Body of pancreas (tissue), 4 donors: ENCODE data around the gene B4GALT7. TPM values are rescaled to one million over a fixed set of nuclear protein-coding genes. Genes with fewer than 3 reads are reported as not detected.

Experiments used
- ATAC-seq: fragments of 150-250 bp; one replicate; pipeline ENCODE4 v1.9.1; 2016
- DNase-seq, 4 donors: peaks; one replicate each; pipeline ENCODE4 v3.0.0-alpha.2; 2019
- H3K27ac ChIP-seq, 4 donors: fragments of 200-600 bp; sonication (generic); 1 replicate in 3 of 4; 2 replicates in 1 of 4; pipeline versions ENCODE4 v1.5.1 to v1.6.1; 2016 to 2019; ENCODE audit warnings: mild to moderate bottlenecking in 1 of 4, mixed read lengths in 1 of 4, moderate library complexity in 1 of 4
- H3K27me3 ChIP-seq, 2 donors: fragments of 200-600 bp; sonication (generic); one replicate each; pipeline ENCODE4 v1.6.0; 2016; ENCODE audit warnings: mild to moderate bottlenecking in 1 of 2
- H3K36me3 ChIP-seq, 2 donors: fragments of 200-600 bp; sonication (generic); replicated peaks in 1 of 2; 2 replicates each; pipeline ENCODE4 v1.5.1; 2016; ENCODE audit warnings: low read depth in 2 of 2; ENCODE audit not compliant: insufficient read depth in 1 of 2
- H3K4me1 ChIP-seq: fragments of 200-600 bp; sonication (generic); one replicate; pipeline ENCODE4 v1.6.0; 2016
- H3K4me3 ChIP-seq, 2 donors: fragments of 200-600 bp; sonication (generic); 1 replicate in 1 of 2; 2 replicates in 1 of 2; pipeline ENCODE4 v1.5.1; 2016 to 2019
- H3K9me3 ChIP-seq, 3 donors: fragments of 200-600 bp; sonication (generic); 1 replicate in 2 of 3; 2 replicates in 1 of 3; pipeline ENCODE4 v1.5.1; 2016
- POLR2A ChIP-seq, 3 donors: fragments of 450-650 bp; IDR thresholded peaks; one replicate each; pipeline ENCODE4 v1.6.1; 2016; ENCODE audit warnings: antibody characterized with exemption in 3 of 3, mild to moderate bottlenecking in 2 of 3
- WGBS, 2 donors: methylation state at CpG; one replicate each; pipeline ENCODE4 v1.1.5; 2017; 5-methylcytosine and 5-hydroxymethylcytosine counted together
- intact Hi-C: fragments of 100-400 bp; cut with DNase I; formaldehyde crosslinking; loops from one replicate; pipeline ENCODE4 v1.15.1; 2023
- total RNA-seq, 2 donors: library from RNA; depleted of rRNA; stranded (reverse); fragments of >200 nt; gene quantifications; one replicate each; pipeline ENCODE4 v1.1.0, GENCODE V29; 2016
- TF ChIP-seq, protein P1 (sequence below), 7 experiments: fragments of 450-650 bp in 4 of 7; fragments of 200-600 bp in 3 of 7; sonication (generic) in 3 of 7; IDR thresholded peaks; one replicate each; pipeline ENCODE4 v1.5.1; 2016 to 2019; ENCODE audit warnings: antibody characterized with exemption in 7 of 7

B4GALT7 gene
- total RNA-seq, 2 donors from 2014 or later: 17.1 to 17.5 TPM

DNA sequence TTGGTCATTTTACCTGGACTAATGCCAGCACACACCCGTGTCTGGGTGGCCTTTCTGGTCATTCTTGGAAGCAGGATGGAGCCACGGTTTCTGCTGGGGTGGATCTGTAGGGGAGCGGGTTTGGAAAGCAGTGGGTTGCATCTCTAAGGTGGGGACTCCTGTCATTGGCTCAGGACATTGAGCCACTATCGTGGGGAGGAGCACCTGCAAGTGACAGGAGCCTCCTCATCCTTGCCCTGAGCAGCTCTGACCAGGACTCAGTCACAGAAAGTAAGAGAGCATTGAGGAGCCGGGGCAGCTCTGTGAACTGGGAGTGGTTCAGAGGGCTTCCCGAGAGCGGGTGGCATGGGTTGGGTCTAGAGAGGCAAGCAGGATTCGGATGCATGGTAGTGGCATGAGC is 3.7 kb downstream of the B4GALT7 start:
- TF ChIP-seq, protein P1, sequence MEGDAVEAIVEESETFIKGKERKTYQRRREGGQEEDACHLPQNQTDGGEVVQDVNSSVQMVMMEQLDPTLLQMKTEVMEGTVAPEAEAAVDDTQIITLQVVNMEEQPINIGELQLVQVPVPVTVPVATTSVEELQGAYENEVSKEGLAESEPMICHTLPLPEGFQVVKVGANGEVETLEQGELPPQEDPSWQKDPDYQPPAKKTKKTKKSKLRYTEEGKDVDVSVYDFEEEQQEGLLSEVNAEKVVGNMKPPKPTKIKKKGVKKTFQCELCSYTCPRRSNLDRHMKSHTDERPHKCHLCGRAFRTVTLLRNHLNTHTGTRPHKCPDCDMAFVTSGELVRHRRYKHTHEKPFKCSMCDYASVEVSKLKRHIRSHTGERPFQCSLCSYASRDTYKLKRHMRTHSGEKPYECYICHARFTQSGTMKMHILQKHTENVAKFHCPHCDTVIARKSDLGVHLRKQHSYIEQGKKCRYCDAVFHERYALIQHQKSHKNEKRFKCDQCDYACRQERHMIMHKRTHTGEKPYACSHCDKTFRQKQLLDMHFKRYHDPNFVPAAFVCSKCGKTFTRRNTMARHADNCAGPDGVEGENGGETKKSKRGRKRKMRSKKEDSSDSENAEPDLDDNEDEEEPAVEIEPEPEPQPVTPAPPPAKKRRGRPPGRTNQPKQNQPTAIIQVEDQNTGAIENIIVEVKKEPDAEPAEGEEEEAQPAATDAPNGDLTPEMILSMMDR (IDR thresholded peaks at IDR 0.05): no peak
- TF ChIP-seq POLR2A (IDR thresholded peaks at IDR 0.05): no peak
- Histone ChIP-seq H3K27ac (no peak overlapping the region), H3K4me1 (peaks cover 36% of the 10 kb centered on the region), H3K9me3 (no peaks in the 10 kb centered on the region), H3K27me3 (no peaks in the 10 kb centered on the region), H3K36me3 (no peaks in the 10 kb centered on the region), H3K4me3 (no peak overlapping the region)
- intact Hi-C loops: no loop called here
- no peak for ATAC-seq
- DNase-seq: no peak
- 72 to 80% methylated on average over 5 to 8 of the region's 8 CpGs for WGBS, 2 donors

DNA sequence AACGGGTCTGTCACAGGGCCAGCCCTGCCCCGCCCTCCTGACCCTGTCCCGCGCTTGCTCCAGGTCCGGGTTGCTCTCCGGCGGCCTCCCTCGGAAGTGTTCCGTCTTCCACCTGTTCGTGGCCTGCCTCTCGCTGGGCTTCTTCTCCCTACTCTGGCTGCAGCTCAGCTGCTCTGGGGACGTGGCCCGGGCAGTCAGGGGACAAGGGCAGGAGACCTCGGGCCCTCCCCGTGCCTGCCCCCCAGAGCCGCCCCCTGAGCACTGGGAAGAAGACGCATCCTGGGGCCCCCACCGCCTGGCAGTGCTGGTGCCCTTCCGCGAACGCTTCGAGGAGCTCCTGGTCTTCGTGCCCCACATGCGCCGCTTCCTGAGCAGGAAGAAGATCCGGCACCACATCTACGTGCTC is 4.2 kb downstream of the B4GALT7 start:
- Histone ChIP-seq H3K27me3 (no peaks in the 10 kb centered on the region), H3K27ac (no peak overlapping the region), H3K4me3 (no peak overlapping the region), H3K9me3 (no peaks in the 10 kb centered on the region), H3K36me3 (no peaks in the 10 kb centered on the region), H3K4me1 (peaks cover 33% of the 10 kb centered on the region)
- TF ChIP-seq POLR2A (IDR thresholded peaks at IDR 0.05): no peak
- TF ChIP-seq, protein P1 (IDR thresholded peaks at IDR 0.05): no peak
- ATAC-seq (no peak), DNase-seq (no peak)
- intact Hi-C loops: no loop called here
- 89 to 90% methylated on average over 11 to 18 of the region's 27 CpGs for WGBS, 2 donors

DNA sequence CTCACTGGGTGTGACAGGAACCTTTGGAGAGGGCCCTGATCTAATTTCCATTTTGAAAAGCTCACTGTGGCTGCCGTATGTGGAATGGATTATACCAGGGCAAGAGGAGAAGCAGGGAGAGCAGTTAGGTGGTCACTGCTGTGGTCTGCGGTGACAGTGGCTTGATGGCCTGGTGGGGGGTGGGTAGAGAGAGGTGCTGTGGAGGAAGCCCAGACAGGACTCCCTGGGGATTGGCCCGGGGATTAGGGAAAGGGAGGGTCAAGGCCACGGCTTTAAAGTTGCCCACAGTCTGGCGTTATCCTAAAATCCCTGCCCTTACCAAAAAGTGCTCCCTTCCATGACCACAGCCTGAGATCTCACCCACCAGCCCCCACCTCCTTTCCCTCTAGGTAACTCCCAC is 4.7 kb downstream of the B4GALT7 start:
- Histone ChIP-seq H3K27me3 (no peaks in the 10 kb centered on the region), H3K27ac (no peak overlapping the region), H3K4me1 (peaks cover 28% of the 10 kb centered on the region), H3K4me3 (no peak overlapping the region), H3K36me3 (no peaks in the 10 kb centered on the region), H3K9me3 (no peaks in the 10 kb centered on the region)
- WGBS, 2 donors: 72 to 78% methylated on average over 4 to 5 of the region's 5 CpGs
- intact Hi-C loops: no loop called here
- no peak for TF ChIP-seq POLR2A (IDR thresholded peaks at IDR 0.05)
- TF ChIP-seq, protein P1 (IDR thresholded peaks at IDR 0.05): no peak
- DNase-seq: no peak
- no peak for ATAC-seq

- DNase-seq (peak in 1 of 4 donors; percentile 18), ATAC-seq (no peak)
- H3K4me3 ChIP-seq: no peak overlapping the region
- no peaks in the 10 kb centered on the region for H3K9me3 ChIP-seq
- TF ChIP-seq, protein P1 (IDR thresholded peaks at IDR 0.05): no peak
- no peak for TF ChIP-seq POLR2A (IDR thresholded peaks at IDR 0.05)
- H3K4me1 ChIP-seq: peaks cover 27% of the 10 kb centered on the region
- 85 to 88% methylated on average over 5 of the region's 5 CpGs for WGBS, 2 donors
- H3K27ac ChIP-seq: no peak overlapping the region
- no peaks in the 10 kb centered on the region for H3K27me3 ChIP-seq
- intact Hi-C loops: no loop called here
- H3K36me3 ChIP-seq: no peaks in the 10 kb centered on the region
Observed at GRCh38 chr5:177605078-177605477, 5.1 kb downstream of the B4GALT7 start.

DNA sequence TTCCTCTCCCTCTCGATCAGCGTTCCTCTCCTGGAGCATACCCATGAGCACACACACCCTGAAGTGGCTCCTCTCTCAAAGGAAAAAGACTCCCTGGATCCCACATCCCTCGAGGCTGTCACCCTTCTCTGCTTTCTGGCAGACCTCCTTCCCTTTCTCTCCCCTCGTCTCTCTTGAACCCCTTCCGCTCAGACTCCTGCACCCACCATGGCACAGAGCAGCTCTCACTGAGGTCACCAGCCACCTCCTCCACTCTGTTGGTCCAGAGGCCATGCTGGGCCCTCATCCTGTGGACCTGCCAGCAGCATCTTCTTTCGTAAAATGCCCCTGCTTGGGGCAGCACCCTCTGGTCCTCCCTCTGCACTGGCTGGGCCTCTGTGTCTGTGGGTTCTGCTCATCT is 5.7 kb downstream of the B4GALT7 start:
- no peak overlapping the region for H3K27ac ChIP-seq
- 83 to 84% methylated on average over 6 of the region's 6 CpGs for WGBS, 2 donors
- H3K4me3 ChIP-seq: no peak overlapping the region
- no peaks in the 10 kb centered on the region for H3K9me3 ChIP-seq
- peaks cover 25% of the 10 kb centered on the region for H3K4me1 ChIP-seq
- no peaks in the 10 kb centered on the region for H3K27me3 ChIP-seq
- intact Hi-C loops: no loop called here
- no peaks in the 10 kb centered on the region for H3K36me3 ChIP-seq
- DNase-seq: no peak
- ATAC-seq: no peak
- TF ChIP-seq, protein P1 (IDR thresholded peaks at IDR 0.05): no peak
- no peak for TF ChIP-seq POLR2A (IDR thresholded peaks at IDR 0.05)
